PC-9 (cell line): Measurements from ENCODE around the gene ITPR3.

Source experiments
- CTCF ChIP-seq: fragments of 200-600 bp; sonication (generic); conservative IDR thresholded peaks from 2 replicates; pipeline ENCODE4 v1.6.1; 2017; ENCODE audit warnings: mixed run types, antibody characterized with exemption, mild to moderate bottlenecking, moderate library complexity
- EZH2 ChIP-seq: fragments of 200-600 bp; sonication (generic); IDR thresholded peaks from 2 replicates; pipeline ENCODE4 v1.8.0; 2017; ENCODE audit warnings: antibody characterized with exemption, low read depth

GRCh38 chr6:33670971-33671743 lies 50.0 kb downstream of the ITPR3 start:
- no peak for TF ChIP-seq CTCF
- no peak for TF ChIP-seq EZH2
